IPS-15b (cell line): ENCODE measurements around the gene MCU.
A peak's percentile ranks its signal among the peaks of the same experiment; 100 is the strongest.

Experiments used
- H3K27me3 ChIP-seq: one replicate; pipeline ENCODE4 v1.6.1; 2013; ENCODE audit warnings: low read length; ENCODE audit not compliant: control insufficient read depth, insufficient read depth
- H3K36me3 ChIP-seq: one replicate; pipeline ENCODE4 v1.6.1; 2013; ENCODE audit warnings: low read length; ENCODE audit not compliant: control insufficient read depth, insufficient read depth
- H3K4me1 ChIP-seq: one replicate; pipeline ENCODE4 v1.6.1; 2013; ENCODE audit warnings: mild to moderate bottlenecking, low read length; ENCODE audit not compliant: control insufficient read depth, insufficient read depth
- H3K4me3 ChIP-seq: one replicate; pipeline ENCODE4 v1.5.1; 2013; ENCODE audit warnings: low read depth, low read length
- H3K9ac ChIP-seq: one replicate; pipeline ENCODE4 v1.6.1; 2013; ENCODE audit warnings: low read depth, mild to moderate bottlenecking, low read length
- H3K9me3 ChIP-seq: one replicate; pipeline ENCODE4 v1.6.1; 2013; ENCODE audit warnings: mild to moderate bottlenecking, low read length; ENCODE audit not compliant: control insufficient read depth, insufficient read depth

MCU gene

DNA sequence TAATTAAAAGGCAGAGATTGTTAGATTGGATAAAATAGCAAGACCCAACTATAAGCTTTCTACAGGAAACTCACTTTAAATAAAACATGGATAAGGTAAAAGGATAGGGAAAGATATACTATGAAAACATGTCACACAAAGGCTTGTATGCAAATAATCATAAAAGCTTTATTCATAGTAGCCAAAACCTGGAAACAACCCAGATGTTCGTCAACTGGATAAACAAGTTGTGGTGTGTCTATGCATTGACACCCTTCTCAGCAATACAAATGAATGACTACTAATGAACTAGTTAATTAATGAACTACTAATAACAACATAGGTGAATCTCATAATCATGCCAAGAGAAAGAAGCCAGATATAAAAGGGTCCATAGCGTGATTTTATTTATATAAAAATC, 163.8 kb downstream of the MCU start:
- Histone ChIP-seq H3K9ac (no peak overlapping the region), H3K4me1 (no peaks in the 10 kb centered on the region), H3K9me3 (peaks cover 3% of the 10 kb centered on the region), H3K36me3 (peaks cover under 1% of the 10 kb centered on the region), H3K27me3 (no peaks in the 10 kb centered on the region), H3K4me3 (no peak overlapping the region)

GRCh38 chr10:72858067-72858466, 166.1 kb downstream of the MCU start:
- Histone ChIP-seq H3K4me1 (no peaks in the 10 kb centered on the region), H3K4me3 (no peak overlapping the region), H3K9ac (no peak overlapping the region), H3K27me3 (no peaks in the 10 kb centered on the region), H3K36me3 (peaks cover 3% of the 10 kb centered on the region), H3K9me3 (no peaks in the 10 kb centered on the region)

DNA sequence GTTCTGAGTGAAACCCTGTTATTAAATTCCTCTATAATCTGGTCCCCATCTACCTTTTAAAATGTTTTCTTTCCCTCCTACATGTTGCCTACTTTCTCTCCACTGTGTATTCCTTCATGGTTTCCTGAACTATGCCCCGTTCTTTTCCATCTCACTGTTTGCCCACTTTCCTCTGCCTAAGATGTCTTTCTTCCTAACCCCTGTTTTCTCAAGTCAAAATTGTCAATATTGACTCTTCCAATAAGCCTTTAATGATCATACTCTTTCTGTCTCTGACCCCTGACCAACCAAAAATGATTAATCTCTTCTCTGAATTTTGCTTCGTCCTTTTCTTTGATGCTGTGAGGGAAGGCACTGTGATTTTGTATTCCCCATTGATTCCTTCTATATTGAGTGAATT, 171.0 kb downstream of the MCU start:
- Histone ChIP-seq H3K4me3 (no peak overlapping the region), H3K36me3 (peaks cover 3% of the 10 kb centered on the region), H3K9me3 (no peaks in the 10 kb centered on the region), H3K4me1 (no peaks in the 10 kb centered on the region), H3K27me3 (no peaks in the 10 kb centered on the region), H3K9ac (no peak overlapping the region)

DNA sequence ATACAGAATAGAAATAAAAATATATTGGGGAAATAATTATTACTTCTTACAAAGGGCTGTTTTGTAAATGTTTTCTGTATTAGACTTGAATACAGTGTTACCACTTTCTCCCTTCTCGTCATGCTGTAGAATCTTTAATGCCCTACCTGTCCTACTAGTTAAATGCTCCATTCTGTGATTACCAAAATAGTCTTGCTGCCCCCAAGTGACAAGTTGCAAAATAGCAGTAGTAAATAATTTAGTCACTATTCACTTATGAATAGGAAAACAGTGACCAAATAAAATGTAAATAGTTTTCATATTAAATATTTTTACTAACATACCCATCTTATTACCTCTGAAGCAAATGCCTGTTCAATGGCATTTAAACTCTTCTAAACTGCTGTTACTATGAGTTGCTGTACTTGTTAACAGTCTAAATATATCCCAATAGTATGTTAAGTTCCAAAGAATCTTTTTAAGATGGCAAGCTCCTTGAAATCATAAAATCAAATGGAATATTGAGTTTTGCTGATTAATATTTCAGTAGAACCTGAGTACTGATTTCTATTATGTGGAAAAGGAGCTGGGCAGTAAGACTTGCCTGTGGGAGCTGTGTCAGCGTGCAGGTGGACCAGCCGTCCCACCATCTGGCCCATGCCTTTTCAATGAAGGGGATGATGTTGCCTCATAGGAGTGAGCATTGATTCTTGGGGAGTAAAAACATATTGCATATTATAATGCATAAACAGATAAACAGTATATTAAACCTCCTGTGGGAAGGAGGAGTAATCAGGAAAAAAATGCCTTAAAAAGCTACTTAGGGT, 183.5 kb downstream of the MCU start:
- Histone ChIP-seq H3K36me3 (no peaks in the 10 kb centered on the region), H3K9ac (no peak overlapping the region), H3K4me3 (no peak overlapping the region), H3K27me3 (no peaks in the 10 kb centered on the region), H3K9me3 (no peaks in the 10 kb centered on the region), H3K4me1 (no peaks in the 10 kb centered on the region)

GRCh38 chr10:72879245-72879644, 187.3 kb downstream of the MCU start:
- no peak overlapping the region for H3K9ac ChIP-seq
- H3K27me3 ChIP-seq: no peaks in the 10 kb centered on the region
- no peaks in the 10 kb centered on the region for H3K36me3 ChIP-seq
- H3K9me3 ChIP-seq: no peaks in the 10 kb centered on the region
- H3K4me3 ChIP-seq: no peak overlapping the region
- no peaks in the 10 kb centered on the region for H3K4me1 ChIP-seq

GRCh38 chr10:72881291-72881690, 189.3 kb downstream of the MCU start:
- Histone ChIP-seq H3K4me1 (peaks cover 10% of the 10 kb centered on the region), H3K9ac (no peak overlapping the region), H3K9me3 (no peaks in the 10 kb centered on the region), H3K36me3 (no peaks in the 10 kb centered on the region), H3K4me3 (no peak overlapping the region), H3K27me3 (no peaks in the 10 kb centered on the region)

DNA sequence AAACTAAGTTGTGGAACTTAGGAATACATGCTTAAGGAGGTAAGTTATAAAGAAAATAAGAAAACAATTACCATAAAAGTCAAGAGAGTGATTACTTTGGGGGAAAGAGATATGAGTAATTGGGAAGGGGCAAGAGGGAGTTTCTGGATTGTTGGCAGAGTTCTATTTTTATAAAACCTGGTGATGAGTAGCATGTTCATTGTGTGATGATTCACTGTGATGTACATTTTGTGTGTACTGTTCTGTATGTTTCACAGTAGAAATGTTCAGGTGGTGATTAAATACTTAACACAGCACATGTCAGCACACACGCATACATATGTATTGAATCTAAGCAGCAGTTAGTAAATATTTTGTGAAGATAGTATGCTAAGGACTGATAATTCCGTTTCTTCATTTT, 191.9 kb downstream of the MCU start:
- peaks cover 25% of the 10 kb centered on the region for H3K4me1 ChIP-seq
- no peaks in the 10 kb centered on the region for H3K36me3 ChIP-seq
- no peak overlapping the region for H3K9ac ChIP-seq
- H3K9me3 ChIP-seq: no peaks in the 10 kb centered on the region
- H3K4me3 ChIP-seq: no peak overlapping the region
- no peaks in the 10 kb centered on the region for H3K27me3 ChIP-seq

DNA sequence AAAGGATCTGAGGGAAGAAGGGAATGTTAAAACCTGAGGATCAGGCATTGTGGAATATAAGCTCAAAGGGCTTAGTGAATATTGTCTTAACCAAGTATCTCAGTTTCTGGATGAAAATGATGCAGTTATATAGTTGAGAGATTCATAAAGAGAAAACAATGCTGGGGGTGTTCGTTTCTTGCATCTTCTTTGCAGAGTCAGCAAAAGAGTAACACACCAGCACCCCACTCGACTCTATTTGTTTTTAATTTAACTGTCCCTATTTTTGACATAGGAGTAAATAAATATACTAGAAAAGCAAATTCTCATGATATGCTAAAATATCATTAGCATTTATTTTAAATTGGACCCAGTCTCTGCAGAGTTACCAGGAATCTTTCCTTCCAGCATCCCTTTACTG, 194.0 kb downstream of the MCU start:
- H3K36me3 ChIP-seq: peaks cover 2% of the 10 kb centered on the region
- peaks cover 25% of the 10 kb centered on the region for H3K4me1 ChIP-seq
- H3K27me3 ChIP-seq: no peaks in the 10 kb centered on the region
- H3K4me3 ChIP-seq: no peak overlapping the region
- H3K9me3 ChIP-seq: no peaks in the 10 kb centered on the region
- H3K9ac ChIP-seq: no peak overlapping the region

- Histone ChIP-seq H3K36me3 (peaks cover 2% of the 10 kb centered on the region), H3K4me3 (no peak overlapping the region), H3K4me1 (peaks cover 25% of the 10 kb centered on the region), H3K9ac (peak overlapping the region; percentile 8), H3K27me3 (no peaks in the 10 kb centered on the region), H3K9me3 (no peaks in the 10 kb centered on the region)
Measured at GRCh38 chr10:72886621-72887020, 194.7 kb downstream of the MCU start.

DNA sequence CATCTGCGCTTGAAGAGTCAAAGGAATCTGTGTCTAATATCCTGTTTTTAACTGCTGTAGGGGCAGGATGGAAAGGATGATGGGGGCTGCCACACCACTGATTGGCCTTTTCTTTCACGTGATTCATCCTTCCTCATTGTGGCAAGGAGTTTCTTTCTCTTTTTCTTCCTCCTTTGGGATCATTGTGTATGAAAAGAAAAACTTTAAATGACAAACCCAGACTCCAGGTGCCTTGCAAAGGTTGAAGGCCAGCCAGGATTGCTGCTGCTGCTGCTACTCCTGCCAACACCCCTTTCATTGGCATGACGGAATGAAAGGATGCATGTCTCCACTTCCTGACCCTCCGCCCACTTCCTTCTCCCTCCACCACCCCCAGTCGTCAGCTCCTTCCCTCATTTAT, 195.1 kb downstream of the MCU start:
- no peaks in the 10 kb centered on the region for H3K9me3 ChIP-seq
- H3K36me3 ChIP-seq: peaks cover 2% of the 10 kb centered on the region
- peaks cover 25% of the 10 kb centered on the region for H3K4me1 ChIP-seq
- H3K4me3 ChIP-seq: no peak overlapping the region
- H3K9ac ChIP-seq: no peak overlapping the region
- no peaks in the 10 kb centered on the region for H3K27me3 ChIP-seq

DNA sequence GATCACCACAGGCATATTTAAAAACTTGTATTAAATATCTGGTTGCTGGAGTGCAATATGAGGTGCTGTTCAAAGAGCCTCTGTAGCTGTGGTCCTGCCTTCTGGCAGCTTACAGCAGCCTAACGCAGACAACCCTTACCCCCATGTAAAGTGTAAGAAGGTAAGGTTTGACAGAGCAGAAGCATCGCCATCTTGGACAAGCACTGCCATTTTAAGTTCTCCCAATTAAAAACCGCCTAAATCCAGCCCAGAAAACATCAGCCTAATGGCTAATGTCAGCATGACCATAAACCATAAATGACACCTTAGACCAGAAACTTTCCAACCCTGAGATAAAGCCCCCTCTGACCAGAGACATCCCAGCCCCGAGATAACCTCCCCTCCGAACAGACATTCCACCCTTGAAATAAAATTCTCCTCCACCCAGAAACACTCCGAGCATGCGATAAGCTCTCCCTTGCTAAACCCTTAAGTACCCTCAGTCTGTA, 196.3 kb downstream of the MCU start:
- Histone ChIP-seq H3K4me3 (no peak overlapping the region), H3K27me3 (no peaks in the 10 kb centered on the region), H3K9me3 (no peaks in the 10 kb centered on the region), H3K4me1 (peaks cover 25% of the 10 kb centered on the region), H3K9ac (no peak overlapping the region), H3K36me3 (peaks cover 2% of the 10 kb centered on the region)

DNA sequence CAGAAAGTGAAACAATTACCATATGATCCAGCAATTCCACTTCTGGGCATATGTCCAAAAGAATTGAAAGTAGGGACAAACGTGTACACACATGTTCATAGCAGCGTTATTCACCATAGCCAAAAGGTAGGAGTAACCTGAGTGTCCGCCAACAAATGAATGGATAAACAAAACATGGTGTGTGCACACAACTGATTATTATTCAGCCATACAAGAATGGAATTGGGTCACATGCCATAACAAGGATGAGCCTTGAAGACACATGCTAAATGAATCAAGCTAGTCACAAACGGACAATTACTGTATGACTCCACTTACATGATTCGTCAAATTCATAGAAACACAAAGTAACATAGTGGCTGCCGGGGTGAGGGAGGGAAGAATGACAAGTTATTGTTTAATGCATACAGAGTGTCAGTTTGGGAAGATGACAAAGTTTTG, 197.5 kb downstream of the MCU start:
- H3K27me3 ChIP-seq: no peaks in the 10 kb centered on the region
- H3K36me3 ChIP-seq: peaks cover 2% of the 10 kb centered on the region
- no peak overlapping the region for H3K4me3 ChIP-seq
- no peak overlapping the region for H3K9ac ChIP-seq
- H3K4me1 ChIP-seq: peaks cover 25% of the 10 kb centered on the region
- H3K9me3 ChIP-seq: no peaks in the 10 kb centered on the region
